Upper lobe of left lung (tissue), 6 donors: ENCODE measurements around the gene PPIL1. TPM values are rescaled to one million over a fixed set of nuclear protein-coding genes. Genes with fewer than 3 reads are reported as not detected.

Source experiments
- ATAC-seq, 2 donors: fragments of 200-7000 bp; cut with Tn5 transposase; one replicate each; pipeline ENCODE4 v1.9.1; 2022; ENCODE audit warnings: mild to moderate bottlenecking in 2 of 2, moderate library complexity in 2 of 2; ENCODE audit not compliant: low FRiP score in 2 of 2
- DNase-seq, 2 donors: peaks; one replicate each; pipeline ENCODE4 v3.0.0-alpha.2; 2019 to 2020
- H3K27ac ChIP-seq, 4 donors: fragments of 200-600 bp; sonication (generic); one replicate each; pipeline ENCODE4 v1.5.1; 2016 to 2019
- H3K27me3 ChIP-seq, 4 donors: fragments of 200-600 bp; sonication (generic); one replicate each; pipeline ENCODE4 v1.5.1; 2017 to 2019
- H3K36me3 ChIP-seq, 4 donors: fragments of 200-600 bp; sonication (generic); one replicate each; pipeline ENCODE4 v1.5.1; 2016 to 2019
- H3K4me1 ChIP-seq, 4 donors: fragments of 200-600 bp; sonication (generic); one replicate each; pipeline ENCODE4 v1.5.1; 2018 to 2019
- H3K4me3 ChIP-seq, 4 donors: fragments of 200-600 bp; sonication (generic); one replicate each; pipeline ENCODE4 v1.5.1; 2017 to 2019; ENCODE audit warnings: mild to moderate bottlenecking in 2 of 4, moderate library complexity in 1 of 4
- H3K9me3 ChIP-seq, 4 donors: fragments of 200-600 bp; sonication (generic); one replicate each; pipeline ENCODE4 v1.5.1; 2018 to 2019
- CTCF ChIP-seq, 6 experiments: fragments of 450-650 bp in 4 of 6; fragments of 200-600 bp in 2 of 6; sonication (generic) in 2 of 6; IDR thresholded peaks; one replicate each; pipeline ENCODE4 v1.5.1; 2016 to 2019; ENCODE audit warnings: antibody characterized with exemption in 6 of 6
- EP300 ChIP-seq, 4 donors: sonication (generic); formaldehyde crosslinking; IDR thresholded peaks; one replicate each; pipeline ENCODE4 v1.5.1; 2017; ENCODE audit warnings: antibody characterized with exemption in 4 of 4, control low read depth in 2 of 4
- POLR2A ChIP-seq, 4 donors: fragments of 450-650 bp; IDR thresholded peaks; one replicate each; pipeline ENCODE4 v1.5.1; 2016 to 2017; ENCODE audit warnings: antibody characterized with exemption in 4 of 4, mild to moderate bottlenecking in 2 of 4
- POLR2AphosphoS5 ChIP-seq, 2 donors: sonication (generic); formaldehyde crosslinking; IDR thresholded peaks; one replicate each; pipeline ENCODE4 v1.5.1; 2017; ENCODE audit warnings: antibody characterized with exemption in 2 of 2
- WGBS, 2 donors: methylation state at CpG; one replicate each; pipeline ENCODE4 v1.1.5; 2017 to 2018; 5-methylcytosine and 5-hydroxymethylcytosine counted together
- total RNA-seq, 6 donors: library from RNA; depleted of rRNA in 4 of 6; stranded (reverse); fragments of >200 nt in 4 of 6; gene quantifications; one replicate each; pipeline versions ENCODE4 v1.1.0 to v1.2.1, GENCODE V29; 2016 to 2021
- donor health status: DM: no; HTN: no; CAD: no; lungs with moderate emphysema.
- donor health status: DM: no; HTN: yes; CAD: no; lungs with severe emphysema.

Gene PPIL1
- total RNA-seq, 6 donors from 2014 or later: 2.2 to 21.7 (median 11.9) TPM

- Histone ChIP-seq H3K27ac (no peak overlapping the region), H3K4me1 (peaks cover 13 to 43% (median 29%) of the 10 kb centered on the region in 4 donors)
- 77 to 78% methylated on average over 4 of the region's 4 CpGs for WGBS, 2 donors
Measured at GRCh38 chr6:36913082-36913481, 38.5 kb upstream of the PPIL1 start.

DNA sequence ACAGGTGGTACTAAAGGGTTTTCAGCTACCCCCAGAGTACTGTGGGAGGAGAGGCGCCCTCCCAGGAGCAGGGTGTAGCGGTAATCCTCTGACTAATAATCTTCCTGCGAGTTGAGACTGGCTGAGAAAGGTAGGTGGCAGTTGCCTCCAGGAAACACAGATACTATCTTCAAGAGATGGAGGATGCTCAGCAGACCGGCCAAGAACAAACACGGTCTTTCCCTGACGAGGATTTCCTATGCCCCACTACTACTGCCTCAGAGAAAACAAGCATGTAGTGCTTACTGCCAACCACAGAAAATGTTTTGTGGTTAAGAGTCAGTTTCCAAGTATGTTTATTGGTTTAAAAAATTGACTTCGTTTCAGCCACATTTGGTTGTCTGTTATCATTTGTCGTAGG, 38.0 kb upstream of the PPIL1 start:
- H3K4me3 ChIP-seq: no peak overlapping the region
- peaks cover 0 to 59% (median 35%) of the 10 kb centered on the region in 4 donors for H3K36me3 ChIP-seq
- DNase-seq: no peak
- ATAC-seq: no peak
- 64 to 68% methylated on average over 8 of the region's 8 CpGs for WGBS, 2 donors
- no peaks in the 10 kb centered on the region for H3K27me3 ChIP-seq
- no peak overlapping the region for H3K27ac ChIP-seq
- H3K9me3 ChIP-seq: no peaks in the 10 kb centered on the region
- TF ChIP-seq POLR2AphosphoS5 (IDR thresholded peaks at IDR 0.05) (no peak), POLR2A (IDR thresholded peaks at IDR 0.05) (no peak), EP300 (IDR thresholded peaks at IDR 0.05) (no peak), CTCF (IDR thresholded peaks at IDR 0.05) (no peak)
- H3K4me1 ChIP-seq: peaks cover 14 to 44% (median 31%) of the 10 kb centered on the region in 4 donors

More at GRCh38 chr6:36913082-36913481, 38.5 kb upstream of the PPIL1 start:
- ATAC-seq (no peak), DNase-seq (no peak)
- Histone ChIP-seq H3K4me3 (no peak overlapping the region), H3K9me3 (no peaks in the 10 kb centered on the region), H3K27me3 (no peaks in the 10 kb centered on the region), H3K36me3 (peaks cover 0 to 58% (median 40%) of the 10 kb centered on the region in 4 donors)
- TF ChIP-seq POLR2AphosphoS5 (IDR thresholded peaks at IDR 0.05) (no peak), CTCF (IDR thresholded peaks at IDR 0.05) (no peak), POLR2A (IDR thresholded peaks at IDR 0.05) (no peak), EP300 (IDR thresholded peaks at IDR 0.05) (no peak)

DNA sequence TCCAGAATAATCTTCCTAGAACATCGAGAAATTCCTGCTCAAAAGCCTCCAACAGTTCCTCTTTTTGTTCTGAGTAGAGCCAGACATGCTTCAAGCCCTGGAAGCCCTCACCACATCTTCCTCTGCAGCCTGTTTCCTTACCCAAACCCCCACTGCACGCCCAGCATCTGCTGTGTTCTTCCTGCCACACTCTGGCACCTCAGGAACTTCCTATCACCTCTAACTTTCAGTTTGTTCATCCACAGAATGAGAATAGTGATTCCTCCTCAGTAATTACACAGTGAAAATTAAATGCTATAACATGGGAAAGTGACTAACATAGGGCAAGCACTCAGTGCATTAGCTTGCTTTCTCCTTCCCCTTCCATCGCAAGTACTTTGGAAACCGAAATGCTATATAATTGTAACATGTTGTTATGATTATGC, 37.4 kb upstream of the PPIL1 start:
- H3K27me3 ChIP-seq: no peaks in the 10 kb centered on the region
- WGBS, 2 donors: 31 to 65% methylated on average over 4 of the region's 4 CpGs
- no peak overlapping the region for H3K4me3 ChIP-seq
- H3K27ac ChIP-seq: no peak overlapping the region
- H3K4me1 ChIP-seq: peaks cover 15 to 44% (median 30%) of the 10 kb centered on the region in 4 donors
- no peaks in the 10 kb centered on the region for H3K9me3 ChIP-seq
- TF ChIP-seq POLR2AphosphoS5 (IDR thresholded peaks at IDR 0.05) (no peak), POLR2A (IDR thresholded peaks at IDR 0.05) (no peak), EP300 (IDR thresholded peaks at IDR 0.05) (no peak), CTCF (IDR thresholded peaks at IDR 0.05) (no peak)
- no peak for ATAC-seq
- DNase-seq: no peak
- H3K36me3 ChIP-seq: peaks cover 0 to 58% (median 31%) of the 10 kb centered on the region in 4 donors

- ATAC-seq (peak in 1 of 2 donors; percentile 44), DNase-seq (no peak)
- Histone ChIP-seq H3K27ac (no peak overlapping the region), H3K27me3 (no peaks in the 10 kb centered on the region), H3K9me3 (no peaks in the 10 kb centered on the region), H3K4me1 (peaks cover 8 to 41% (median 28%) of the 10 kb centered on the region in 4 donors), H3K4me3 (no peak overlapping the region), H3K36me3 (peaks cover 0 to 51% (median 11%) of the 10 kb centered on the region in 4 donors)
- TF ChIP-seq CTCF (IDR thresholded peaks at IDR 0.05): no peak
- no peak for TF ChIP-seq POLR2A (IDR thresholded peaks at IDR 0.05)
- no peak for TF ChIP-seq EP300 (IDR thresholded peaks at IDR 0.05)
- 84 to 85% methylated on average over 2 of the region's 2 CpGs for WGBS, 2 donors
Measured at GRCh38 chr6:36908747-36909146, 34.1 kb upstream of the PPIL1 start.

DNA sequence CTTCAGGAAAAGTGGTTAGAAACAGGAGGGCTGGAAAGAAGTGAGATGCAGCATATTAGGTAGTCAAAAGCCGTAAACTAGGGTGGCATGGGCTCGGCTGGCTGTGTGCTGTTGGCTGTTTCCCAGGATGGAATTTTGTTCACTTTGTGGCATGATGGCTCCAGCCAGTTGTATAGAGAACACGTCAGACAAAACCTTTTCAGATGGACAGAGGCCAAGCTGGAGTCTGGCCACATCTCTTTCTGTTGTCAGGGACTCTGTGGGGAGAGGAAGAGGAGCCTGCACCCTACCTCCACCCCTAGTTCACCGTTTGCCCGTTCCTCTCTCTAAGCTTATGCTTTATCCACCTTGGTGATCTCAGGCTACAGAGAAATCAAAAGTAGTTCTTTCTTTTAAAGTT, 33.2 kb upstream of the PPIL1 start:
- TF ChIP-seq EP300 (IDR thresholded peaks at IDR 0.05) (no peak), POLR2AphosphoS5 (IDR thresholded peaks at IDR 0.05) (no peak), CTCF (IDR thresholded peaks at IDR 0.05) (no peak), POLR2A (IDR thresholded peaks at IDR 0.05) (no peak)
- ATAC-seq (no peak), DNase-seq (peak in 1 of 2 donors; percentile 58)
- Histone ChIP-seq H3K27ac (peak overlapping the region in 3 of 4 donors; percentile 47 to 61 (median 55)), H3K4me1 (peaks cover 8 to 41% (median 27%) of the 10 kb centered on the region in 4 donors), H3K9me3 (no peaks in the 10 kb centered on the region), H3K27me3 (no peaks in the 10 kb centered on the region), H3K4me3 (no peak overlapping the region), H3K36me3 (peaks cover 4 to 59% (median 14%) of the 10 kb centered on the region in 4 donors)
- 30 to 34% methylated on average over 5 of the region's 5 CpGs for WGBS, 2 donors
